ENCODE measurements around the gene CALCOCO1. TPM values are rescaled to one million over a fixed set of nuclear protein-coding genes. Genes with fewer than 3 reads are reported as not detected.
A peak's percentile ranks its signal among the peaks of the same experiment; 100 is the strongest.

Gene CALCOCO1
- total RNA-seq, 1 experiment from 2014 or later: 88.9 TPM

DNA sequence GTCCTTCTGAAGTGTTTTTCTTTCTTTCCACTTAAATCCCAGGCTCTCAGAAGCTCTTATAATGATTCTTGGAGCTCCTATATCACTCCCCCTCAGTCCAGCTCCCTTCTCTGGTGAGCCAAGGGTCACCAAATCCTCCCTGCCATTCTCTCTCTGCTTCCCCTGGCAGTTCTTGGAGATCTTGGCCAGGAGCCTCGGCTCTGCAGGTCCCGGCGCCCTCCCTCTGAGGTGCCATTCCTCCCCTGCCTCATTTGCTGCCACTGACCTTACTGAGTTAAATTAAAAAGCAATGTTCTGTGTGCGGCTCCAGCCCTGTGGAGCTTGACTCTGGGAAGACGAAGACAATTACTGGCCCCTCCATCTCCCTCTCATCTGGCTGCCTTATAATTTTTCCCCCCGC lies 17.5 kb upstream of the CALCOCO1 start:
- Histone ChIP-seq H3K4me2 (no peak overlapping the region), H3K4me3 (no peak overlapping the region), H3K79me2 (ENCODE audit: low read depth) (no peaks in the 10 kb centered on the region), H2AFZ (no peak overlapping the region), H3K27ac (no peak overlapping the region), H3K9me2 (ENCODE audit: insufficient read depth) (no peaks in the 10 kb centered on the region), H3K27me3 (ENCODE audit: insufficient read depth, low read depth) (peaks cover 10% of the 10 kb centered on the region), H3K4me1 (replicated peaks; ENCODE audit: insufficient read depth) (no peaks in the 10 kb centered on the region), H3F3A (ENCODE audit: insufficient read depth, low read depth) (no peaks in the 10 kb centered on the region), H3K9me3 (ENCODE audit: insufficient read depth, low read depth) (no peaks in the 10 kb centered on the region), H3K36me3 (ENCODE audit: low read depth) (no peaks in the 10 kb centered on the region), H4K20me1 (ENCODE audit: insufficient read depth) (no peaks in the 10 kb centered on the region)
- ChIA-PET CTCF (interaction anchor here (0.7 to 2.0 kb wide), 7 partner anchors 10 to 667 kb away, joined by 3 to 18 read pairs (median 4); no protein-coding TSS in a partner anchor), POLR2A (ENCODE audit: unreplicated experiment) (interaction anchor here (0.6 kb wide), 1 partner anchor 544 kb away, joined by 3 read pairs; no protein-coding TSS in a partner anchor)
- DNase-seq: no peak
- no peak for TF ChIP-seq EZH2 (IDR thresholded peaks at IDR 0.05; ENCODE audit: low read depth)
- intact Hi-C loops (cut with micrococcal nuclease; ENCODE audit: unreplicated experiment): loop anchor here (5.0 kb wide), 1 partner anchor 448 kb away; no protein-coding TSS in a partner anchor
- no TSS peak for BruUV-seq (replicated peaks)

DNA sequence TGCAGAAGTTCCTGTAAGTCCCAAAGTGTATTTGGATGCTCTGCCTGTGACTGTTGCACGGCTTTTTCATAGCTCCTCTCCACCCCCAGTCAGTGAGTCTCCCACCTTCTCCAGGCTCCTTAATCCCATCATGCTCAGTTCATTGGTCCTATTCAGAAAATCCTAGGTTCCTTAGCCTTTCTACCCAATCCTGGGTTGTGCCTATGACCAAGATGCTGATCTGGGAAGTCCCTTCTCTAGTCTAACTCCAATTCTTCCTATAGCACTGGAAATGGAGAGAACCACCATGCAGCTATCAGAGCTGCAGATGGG lies 16.8 kb upstream of the CALCOCO1 start:
- Histone ChIP-seq H3K36me3 (ENCODE audit: low read depth) (no peaks in the 10 kb centered on the region), H4K20me1 (ENCODE audit: insufficient read depth) (no peaks in the 10 kb centered on the region), H3K9me2 (ENCODE audit: insufficient read depth) (no peaks in the 10 kb centered on the region), H3K4me3 (no peak overlapping the region), H3K9me3 (ENCODE audit: insufficient read depth, low read depth) (no peaks in the 10 kb centered on the region), H3F3A (ENCODE audit: insufficient read depth, low read depth) (no peaks in the 10 kb centered on the region), H3K4me1 (replicated peaks; ENCODE audit: insufficient read depth) (no peaks in the 10 kb centered on the region), H2AFZ (no peak overlapping the region), H3K27me3 (ENCODE audit: insufficient read depth, low read depth) (peaks cover 16% of the 10 kb centered on the region), H3K4me2 (no peak overlapping the region), H3K79me2 (ENCODE audit: low read depth) (no peaks in the 10 kb centered on the region), H3K27ac (no peak overlapping the region)
- CTCF ChIA-PET: interaction anchor here (0.8 to 2.0 kb wide), 7 partner anchors 9 to 638 kb away, joined by 3 to 18 read pairs (median 5); partner anchors contain the start of gene CALCOCO1
- BruUV-seq (replicated peaks): no TSS peak
- intact Hi-C loops (cut with micrococcal nuclease; ENCODE audit: unreplicated experiment): no loop called here
- TF ChIP-seq EZH2 (IDR thresholded peaks at IDR 0.05; ENCODE audit: low read depth): no peak
- DNase-seq: no peak
- POLR2A ChIA-PET (ENCODE audit: unreplicated experiment): interaction anchor here (0.6 kb wide), 1 partner anchor 115 kb away, joined by 7 read pairs; no protein-coding TSS in a partner anchor

DNA sequence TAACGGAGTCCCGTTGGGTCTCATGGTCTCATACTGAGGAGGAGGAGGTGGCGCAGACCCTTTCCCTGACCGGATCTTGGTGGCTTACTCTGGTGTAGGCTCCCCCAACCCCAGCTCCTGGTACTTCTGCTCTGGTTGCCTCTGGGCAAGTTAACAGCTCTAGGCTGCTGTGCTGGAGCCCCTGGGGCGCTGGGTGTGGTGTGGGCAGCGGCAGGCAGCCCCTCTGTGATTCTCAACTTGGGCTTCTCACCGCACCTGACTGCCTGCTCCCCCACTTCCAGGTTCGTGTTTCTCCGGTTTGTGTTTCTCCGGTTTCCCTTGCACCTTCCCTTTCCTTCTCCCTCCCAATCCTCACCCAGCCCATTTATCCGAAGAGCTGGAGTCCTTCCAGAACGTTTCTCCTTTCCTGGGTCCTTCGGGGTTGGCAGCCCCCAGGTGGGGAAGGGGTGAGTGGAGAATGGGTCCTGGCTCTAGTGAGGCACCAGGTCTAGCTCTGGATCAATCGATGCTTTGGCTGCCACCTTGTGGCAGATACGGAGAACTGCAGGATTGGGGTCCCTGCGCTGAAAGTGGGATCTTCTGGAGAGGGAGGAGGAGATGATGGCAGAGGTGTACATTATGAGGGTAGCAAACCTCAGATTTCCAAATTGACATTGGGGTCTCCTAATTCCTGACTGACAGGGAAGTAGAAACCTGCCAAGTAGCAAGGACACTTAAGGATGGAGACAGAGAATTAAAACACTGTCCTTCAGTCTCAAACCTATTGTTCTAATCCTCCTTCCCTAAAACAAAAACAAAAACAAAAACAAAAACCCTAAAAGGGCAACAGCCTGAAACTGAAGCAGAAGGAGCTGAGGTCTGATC lies 16.2 kb upstream of the CALCOCO1 start:
- Histone ChIP-seq H3K4me3 (no peak overlapping the region), H3K9me2 (ENCODE audit: insufficient read depth) (no peaks in the 10 kb centered on the region), H3K36me3 (ENCODE audit: low read depth) (no peaks in the 10 kb centered on the region), H3K27me3 (ENCODE audit: insufficient read depth, low read depth) (peaks cover 21% of the 10 kb centered on the region), H3K4me2 (no peak overlapping the region), H3F3A (ENCODE audit: insufficient read depth, low read depth) (no peaks in the 10 kb centered on the region), H4K20me1 (ENCODE audit: insufficient read depth) (no peaks in the 10 kb centered on the region), H3K4me1 (replicated peaks; ENCODE audit: insufficient read depth) (no peaks in the 10 kb centered on the region), H2AFZ (no peak overlapping the region), H3K27ac (no peak overlapping the region), H3K79me2 (ENCODE audit: low read depth) (no peaks in the 10 kb centered on the region), H3K9me3 (ENCODE audit: insufficient read depth, low read depth) (no peaks in the 10 kb centered on the region)
- DNase-seq: peak; percentile 55 to 60
- intact Hi-C loops (cut with micrococcal nuclease; ENCODE audit: unreplicated experiment): loop anchor here (1.0 kb wide), 2 partner anchors 42 to 200 kb away; no protein-coding TSS in a partner anchor
- no peak for TF ChIP-seq EZH2 (IDR thresholded peaks at IDR 0.05; ENCODE audit: low read depth)
- TF ChIP-seq, protein P1, sequence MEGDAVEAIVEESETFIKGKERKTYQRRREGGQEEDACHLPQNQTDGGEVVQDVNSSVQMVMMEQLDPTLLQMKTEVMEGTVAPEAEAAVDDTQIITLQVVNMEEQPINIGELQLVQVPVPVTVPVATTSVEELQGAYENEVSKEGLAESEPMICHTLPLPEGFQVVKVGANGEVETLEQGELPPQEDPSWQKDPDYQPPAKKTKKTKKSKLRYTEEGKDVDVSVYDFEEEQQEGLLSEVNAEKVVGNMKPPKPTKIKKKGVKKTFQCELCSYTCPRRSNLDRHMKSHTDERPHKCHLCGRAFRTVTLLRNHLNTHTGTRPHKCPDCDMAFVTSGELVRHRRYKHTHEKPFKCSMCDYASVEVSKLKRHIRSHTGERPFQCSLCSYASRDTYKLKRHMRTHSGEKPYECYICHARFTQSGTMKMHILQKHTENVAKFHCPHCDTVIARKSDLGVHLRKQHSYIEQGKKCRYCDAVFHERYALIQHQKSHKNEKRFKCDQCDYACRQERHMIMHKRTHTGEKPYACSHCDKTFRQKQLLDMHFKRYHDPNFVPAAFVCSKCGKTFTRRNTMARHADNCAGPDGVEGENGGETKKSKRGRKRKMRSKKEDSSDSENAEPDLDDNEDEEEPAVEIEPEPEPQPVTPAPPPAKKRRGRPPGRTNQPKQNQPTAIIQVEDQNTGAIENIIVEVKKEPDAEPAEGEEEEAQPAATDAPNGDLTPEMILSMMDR (conservative IDR thresholded peaks at IDR 0.05): peak; percentile 95
- CTCF ChIA-PET: interaction anchor here (0.6 to 2.0 kb wide), 9 partner anchors 8 to 638 kb away, joined by 3 to 18 read pairs (median 5); partner anchors contain the start of gene CALCOCO1
- no TSS peak for BruUV-seq (replicated peaks)
- POLR2A ChIA-PET (ENCODE audit: unreplicated experiment): interaction anchor here (0.6 to 0.7 kb wide), 2 partner anchors 115 to 728 kb away, joined by 3 to 7 read pairs; no protein-coding TSS in a partner anchor

DNA sequence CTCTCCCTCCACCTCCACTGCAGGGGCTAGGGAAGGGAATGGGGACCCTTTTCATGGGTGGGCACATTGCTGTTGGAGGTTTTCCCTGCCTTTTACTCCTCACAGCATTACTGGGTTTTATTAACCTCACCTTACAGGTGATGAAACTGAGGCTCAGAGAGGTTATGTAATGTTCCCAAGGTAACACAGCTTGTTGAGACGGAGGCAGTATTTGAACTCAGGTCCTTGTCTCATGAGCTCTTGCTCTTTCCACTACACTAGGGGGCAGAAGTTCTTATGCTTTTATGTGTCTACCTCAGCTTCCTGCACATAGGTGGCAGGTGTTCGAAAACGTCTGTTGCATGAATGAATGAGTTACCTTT lies 12.9 kb upstream of the CALCOCO1 start:
- no peaks in the 10 kb centered on the region for H3K79me2 ChIP-seq (ENCODE audit: low read depth)
- no peak overlapping the region for H3K4me3 ChIP-seq
- peaks cover 28% of the 10 kb centered on the region for H3K27me3 ChIP-seq (ENCODE audit: insufficient read depth, low read depth)
- no peaks in the 10 kb centered on the region for H3K4me1 ChIP-seq (replicated peaks; ENCODE audit: insufficient read depth)
- intact Hi-C loops (cut with micrococcal nuclease; ENCODE audit: unreplicated experiment): no loop called here
- H3K4me2 ChIP-seq: no peak overlapping the region
- no peaks in the 10 kb centered on the region for H3F3A ChIP-seq (ENCODE audit: insufficient read depth, low read depth)
- no peak for TF ChIP-seq EZH2 (IDR thresholded peaks at IDR 0.05; ENCODE audit: low read depth)
- TF ChIP-seq, protein P1 (conservative IDR thresholded peaks at IDR 0.05): no peak
- ChIA-PET CTCF (interaction anchor here (0.6 kb wide), 1 partner anchor 293 kb away, joined by 3 read pairs; the partner anchor contains the start of gene HOXC5), POLR2A (ENCODE audit: unreplicated experiment) (no interaction called here)
- no peaks in the 10 kb centered on the region for H3K36me3 ChIP-seq (ENCODE audit: low read depth)
- H3K9me3 ChIP-seq (ENCODE audit: insufficient read depth, low read depth): no peaks in the 10 kb centered on the region
- no peaks in the 10 kb centered on the region for H3K9me2 ChIP-seq (ENCODE audit: insufficient read depth)
- H2AFZ ChIP-seq: no peak overlapping the region
- no peak for DNase-seq
- H3K27ac ChIP-seq: no peak overlapping the region
- no TSS peak for BruUV-seq (replicated peaks)
- no peaks in the 10 kb centered on the region for H4K20me1 ChIP-seq (ENCODE audit: insufficient read depth)

Measured in PC-9 (cell line).